ENCODE measurements around the gene DPP8.

The DPP8 gene

GRCh38 chr15:65418596-65418995 is 98.9 kb downstream of the DPP8 start:
- no peak for DNase-seq (ENCODE audit: low read depth)
- TF ChIP-seq CTCF (IDR thresholded peaks at IDR 0.05; ENCODE audit: insufficient read depth, low read depth, low read length, missing control alignments) = no peak
- H3K4me3 ChIP-seq (ENCODE audit: low read length) = no peak overlapping the region

GRCh38 chr15:65416845-65417416 is 100.6 kb downstream of the DPP8 start:
- no peak for DNase-seq (ENCODE audit: low read depth)
- no peak overlapping the region for H3K4me3 ChIP-seq (ENCODE audit: low read length)

GRCh38 chr15:65414841-65415621 is 102.5 kb downstream of the DPP8 start:
- no peak for DNase-seq (ENCODE audit: low read depth)
- no peak for TF ChIP-seq CTCF (IDR thresholded peaks at IDR 0.05; ENCODE audit: insufficient read depth, low read depth, low read length, missing control alignments)
- H3K4me3 ChIP-seq (ENCODE audit: low read length) = no peak overlapping the region

More at GRCh38 chr15:65416845-65417416, 100.6 kb downstream of the DPP8 start:
- TF ChIP-seq CTCF (IDR thresholded peaks at IDR 0.05; ENCODE audit: insufficient read depth, low read depth, low read length, missing control alignments) = no peak

- no peak for TF ChIP-seq CTCF (IDR thresholded peaks at IDR 0.05; ENCODE audit: insufficient read depth, low read depth, low read length, missing control alignments)
- peak; percentile 77 for DNase-seq (ENCODE audit: low read depth)
- H3K4me3 ChIP-seq (ENCODE audit: low read length) = no peak overlapping the region
Measured at GRCh38 chr15:65413760-65414144, 103.7 kb downstream of the DPP8 start.

- TF ChIP-seq CTCF (IDR thresholded peaks at IDR 0.05; ENCODE audit: insufficient read depth, low read depth, low read length, missing control alignments) = no peak
- DNase-seq (ENCODE audit: low read depth) = no peak
- no peak overlapping the region for H3K4me3 ChIP-seq (ENCODE audit: low read length)
Measured at GRCh38 chr15:65413051-65413759, 104.3 kb downstream of the DPP8 start.

- TF ChIP-seq CTCF (IDR thresholded peaks at IDR 0.05; ENCODE audit: insufficient read depth, low read depth, low read length, missing control alignments) = no peak
- no peak for DNase-seq (ENCODE audit: low read depth)
- no peak overlapping the region for H3K4me3 ChIP-seq (ENCODE audit: low read length)
Measured at GRCh38 chr15:65412556-65412955, 104.9 kb downstream of the DPP8 start.

All from epithelial cell of esophagus (primary cell).